K562 (cell line): Measurements from ENCODE around the gene SEMA6D. TPM values are rescaled to one million over a fixed set of nuclear protein-coding genes. Genes with fewer than 3 reads are reported as not detected.

Experiments used
- MAFG ChIP-seq: fragments of 450-650 bp; conservative IDR thresholded peaks from 2 replicates; pipeline ENCODE4 v1.6.1; 2016; ENCODE audit warnings: missing genetic modification characterization, missing compliant biosample characterization
- REST ChIP-seq, 2 experiments: fragments of 450-650 bp; formaldehyde crosslinking in 1 of 2; IDR thresholded peaks; 2 replicates each; pipeline versions ENCODE4 v1.4.0 to v1.6.1; 2014 to 2020; ENCODE audit warnings: mild to moderate bottlenecking in 2 of 2, borderline replicate concordance in 1 of 2, low read depth in 1 of 2
- ZBTB8A ChIP-seq: fragments of 450-650 bp; IDR thresholded peaks from 2 replicates; pipeline ENCODE4 v1.6.1; 2018; ENCODE audit warnings: mild to moderate bottlenecking, moderate library complexity; ENCODE audit not compliant: partially characterized antibody
- polyA plus RNA-seq, 8 experiments: library from polyadenylated mRNA; depleted of rRNA in 4 of 8; stranded (reverse) in 5 of 8; unstranded in 3 of 8; fragments of >200 nt; fragmentation: Nextera tagmentation in 2 of 8; fragmentation: Illumina TruSeq in 1 of 8; extraction: Ambion mirVana in 2 of 8; extraction: Trizol in 1 of 8; gene quantifications; 2 replicates each; pipeline versions ENCODE4 v1.2.1 to v1.2.3, GENCODE V29; 2011 to 2014; ENCODE audit warnings: inconsistent platforms in 1 of 8, missing spikeins in 1 of 8
- total RNA-seq, 7 experiments: library from RNA; depleted of rRNA in 6 of 7; stranded (reverse); fragments of >200 nt in 6 of 7; fragmentation: Illumina TruSeq in 2 of 7; extraction: Trizol in 2 of 7; gene quantifications; 2 replicates each; pipeline versions ENCODE4 v1.2.1 to v1.2.3, GENCODE V29; 2011 to 2021; ENCODE audit warnings: low replicate concordance in 1 of 7
- TF ChIP-seq, protein P1 (sequence below): IDR thresholded peaks from 3 replicates; pipeline ENCODE4 v1.6.1; 2011; ENCODE audit warnings: borderline replicate concordance, mild to moderate bottlenecking; ENCODE audit not compliant: insufficient read length, insufficient read depth
- TF ChIP-seq, protein P2 (sequence below), 2 experiments: fragments of 450-650 bp in 1 of 2; sonication (generic) in 1 of 2; formaldehyde crosslinking; conservative IDR thresholded peaks; 2 replicates each; pipeline versions ENCODE4 v1.4.0 to v1.8.1; 2020 to 2022; ENCODE audit warnings: mild to moderate bottlenecking in 1 of 2, missing genetic modification reagents in 1 of 2

SEMA6D gene
- total and polyA plus RNA-seq, 9 of the 15 experiments (the other 6 are each of a cell fraction or from before 2014, with no cell fraction given) = not detected

- TF ChIP-seq REST (IDR thresholded peaks at IDR 0.05; ENCODE audit: borderline replicate concordance) (no peak), REST (CRISPR knock-in tag; IDR thresholded peaks at IDR 0.05; ENCODE audit: low read depth) (no peak), ZBTB8A (no peak), MAFG (tag) (no peak)
- TF ChIP-seq, protein P1, sequence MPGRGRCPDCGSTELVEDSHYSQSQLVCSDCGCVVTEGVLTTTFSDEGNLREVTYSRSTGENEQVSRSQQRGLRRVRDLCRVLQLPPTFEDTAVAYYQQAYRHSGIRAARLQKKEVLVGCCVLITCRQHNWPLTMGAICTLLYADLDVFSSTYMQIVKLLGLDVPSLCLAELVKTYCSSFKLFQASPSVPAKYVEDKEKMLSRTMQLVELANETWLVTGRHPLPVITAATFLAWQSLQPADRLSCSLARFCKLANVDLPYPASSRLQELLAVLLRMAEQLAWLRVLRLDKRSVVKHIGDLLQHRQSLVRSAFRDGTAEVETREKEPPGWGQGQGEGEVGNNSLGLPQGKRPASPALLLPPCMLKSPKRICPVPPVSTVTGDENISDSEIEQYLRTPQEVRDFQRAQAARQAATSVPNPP = no peak
- TF ChIP-seq, protein P2, sequence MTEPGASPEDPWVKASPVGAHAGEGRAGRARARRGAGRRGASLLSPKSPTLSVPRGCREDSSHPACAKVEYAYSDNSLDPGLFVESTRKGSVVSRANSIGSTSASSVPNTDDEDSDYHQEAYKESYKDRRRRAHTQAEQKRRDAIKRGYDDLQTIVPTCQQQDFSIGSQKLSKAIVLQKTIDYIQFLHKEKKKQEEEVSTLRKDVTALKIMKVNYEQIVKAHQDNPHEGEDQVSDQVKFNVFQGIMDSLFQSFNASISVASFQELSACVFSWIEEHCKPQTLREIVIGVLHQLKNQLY (CRISPR knock-in tag; conservative IDR thresholded peaks at IDR 0.05) = no peak
Observed at GRCh38 chr15:47795864-47796263, 78.6 kb downstream of the SEMA6D start (continued).
